Measurements from ENCODE around the gene THSD1.
"Not testable (repeated sequence)": the region's sequence is repeated elsewhere in the genome, so short reads cannot be mapped to it uniquely, and the experiment has no call there.

THSD1 gene

DNA sequence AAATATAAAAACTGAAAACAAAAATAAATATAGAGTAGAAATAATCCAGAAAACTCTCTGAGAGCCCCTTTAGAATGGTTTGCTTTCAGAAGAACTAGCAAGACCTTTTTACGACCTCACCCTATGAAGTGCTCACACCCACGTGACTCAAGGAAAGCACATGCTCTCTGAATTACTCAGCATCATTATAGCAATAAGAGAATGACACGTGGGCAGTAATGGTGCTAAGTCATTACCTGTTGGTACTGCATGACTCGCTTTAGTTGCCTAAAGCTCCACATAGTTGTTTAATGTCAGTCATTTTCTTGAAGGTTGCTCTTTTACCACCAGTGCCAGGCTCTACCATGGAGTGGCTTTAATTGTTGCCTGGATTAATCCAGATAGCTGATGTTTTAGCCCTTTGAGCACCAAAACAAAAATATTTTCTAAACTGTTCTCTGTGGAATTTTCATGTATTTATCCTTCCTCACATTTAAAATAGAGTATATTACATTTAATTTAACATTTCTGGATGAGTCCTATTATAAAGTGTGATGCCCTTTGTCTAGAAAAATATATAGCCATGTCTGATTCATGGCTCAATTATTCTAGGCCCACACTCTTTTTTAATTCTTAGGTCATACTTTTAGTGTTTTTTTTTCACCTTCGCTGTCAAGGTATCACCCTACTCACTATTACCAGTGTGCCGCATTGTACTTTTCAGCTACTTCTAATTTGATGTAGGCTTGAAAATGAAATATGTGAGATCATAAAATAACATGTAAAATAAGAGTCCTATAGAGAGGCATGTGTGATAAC is 56.8 kb downstream of the THSD1 start:
- POLR2A ChIA-PET (ENCODE audit: low non-redundant PET) = no interaction called here

DNA sequence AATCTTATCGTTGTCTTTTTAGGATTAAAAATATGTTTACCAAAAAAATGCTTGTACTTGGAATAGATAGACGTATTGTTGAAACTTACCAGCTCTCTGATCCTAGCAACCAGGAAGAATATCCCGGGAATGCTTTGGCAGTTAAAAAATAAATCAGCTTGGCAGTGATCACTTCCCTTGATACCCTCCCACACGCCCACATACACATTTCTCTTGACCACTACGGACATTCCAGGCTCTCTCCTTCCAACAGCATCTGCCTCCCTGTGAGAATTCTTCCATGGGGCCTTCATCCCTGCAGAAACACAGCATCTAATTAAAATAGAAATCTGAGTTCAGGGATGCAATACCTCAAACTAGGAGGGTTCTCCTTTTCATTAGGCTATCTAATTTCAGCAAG is 57.9 kb downstream of the THSD1 start:
- TF ChIP-seq CTCF (conservative IDR thresholded peaks at IDR 0.05; ENCODE audit: low read depth) = no peak
- peak; percentile 27 for DNase-seq (ENCODE audit: low spot score)
- POLR2A ChIA-PET (ENCODE audit: low non-redundant PET) = no interaction called here
- no peak overlapping the region for H3K27ac ChIP-seq
- CTCF ChIA-PET = interaction anchor here (0.5 to 1.0 kb wide), 2 partner anchors 103 to 347 kb away, joined by 3 to 6 read pairs; partner anchors contain the start of gene VPS36

More for the DNA sequence above, 56.8 kb downstream of the THSD1 start:
- DNase-seq (ENCODE audit: low spot score) = peak; percentile 91
- no peak for TF ChIP-seq CTCF (conservative IDR thresholded peaks at IDR 0.05; ENCODE audit: low read depth)
- peak overlapping the region; percentile 51; the same call in 1 of the 2 replicates for H3K27ac ChIP-seq
- CTCF ChIA-PET = interaction anchor here (0.7 kb wide), 1 partner anchor 101 kb away, joined by 4 read pairs; no protein-coding TSS in a partner anchor

- no peak for DNase-seq (ENCODE audit: low spot score)
- TF ChIP-seq CTCF (conservative IDR thresholded peaks at IDR 0.05; ENCODE audit: low read depth) = no peak
- ChIA-PET CTCF (no interaction called here), POLR2A (ENCODE audit: low non-redundant PET) (no interaction called here)
- H3K27ac ChIP-seq = no peak overlapping the region
Observed at GRCh38 chr13:52345631-52346251, 60.2 kb downstream of the THSD1 start.

GRCh38 chr13:52345048-52345447 is 60.9 kb downstream of the THSD1 start:
- peak; percentile 59 for DNase-seq (ENCODE audit: low spot score)
- TF ChIP-seq CTCF (conservative IDR thresholded peaks at IDR 0.05; ENCODE audit: low read depth) = no peak
- ChIA-PET POLR2A (ENCODE audit: low non-redundant PET) (no interaction called here), CTCF (no interaction called here)
- H3K27ac ChIP-seq = peak overlapping the region; percentile 91

- TF ChIP-seq CTCF (conservative IDR thresholded peaks at IDR 0.05; ENCODE audit: low read depth) = no peak
- no peak for DNase-seq (ENCODE audit: low spot score)
- peak overlapping the region; percentile 91 for H3K27ac ChIP-seq
- POLR2A ChIA-PET (ENCODE audit: low non-redundant PET) = no interaction called here
- CTCF ChIA-PET = interaction anchor here (1.6 kb wide), 1 partner anchor 107 kb away, joined by 6 read pairs; no protein-coding TSS in a partner anchor
Observed at GRCh38 chr13:52344108-52344507, 61.9 kb downstream of the THSD1 start.

GRCh38 chr13:52342203-52342602 is 63.8 kb downstream of the THSD1 start:
- H3K27ac ChIP-seq; DNase-seq (ENCODE audit: low spot score); CTCF ChIA-PET; POLR2A ChIA-PET (ENCODE audit: low non-redundant PET): not testable (repeated sequence)

DNA sequence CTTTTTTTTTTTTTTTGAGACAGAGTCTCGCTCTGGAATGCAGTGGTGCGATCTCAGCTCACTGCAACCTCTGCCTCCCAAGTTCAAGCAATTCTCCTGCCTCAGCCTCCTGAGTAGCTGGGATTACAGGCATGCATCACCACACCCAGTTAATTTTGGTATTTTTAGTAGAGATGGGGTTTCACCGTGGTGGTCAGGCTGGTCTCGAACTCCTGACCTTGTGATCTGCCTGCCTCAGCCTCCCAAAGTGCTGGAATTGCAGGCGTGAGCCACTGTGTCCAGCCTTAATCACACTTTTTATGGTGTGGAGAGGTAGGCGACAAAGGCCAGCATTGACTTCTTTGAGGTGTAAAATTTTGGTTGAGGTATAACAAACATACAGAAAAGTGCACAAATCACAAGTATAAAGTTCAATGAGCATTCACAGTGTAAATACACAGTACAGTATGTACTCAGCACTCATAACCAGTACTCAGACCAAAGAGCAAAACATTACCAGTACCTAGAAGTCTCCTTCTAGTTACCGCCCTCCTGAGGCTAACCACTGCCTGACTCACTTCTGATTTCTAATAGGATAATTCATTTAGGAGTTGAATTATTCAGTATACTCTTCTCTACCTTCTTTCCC is 68.0 kb downstream of the THSD1 start:
- POLR2A ChIA-PET (ENCODE audit: low non-redundant PET); CTCF ChIA-PET; DNase-seq (ENCODE audit: low spot score): not testable (repeated sequence)

GRCh38 chr13:52334107-52334506 is 71.9 kb downstream of the THSD1 start:
- POLR2A ChIA-PET (ENCODE audit: low non-redundant PET); CTCF ChIA-PET; H3K27ac ChIP-seq; DNase-seq (ENCODE audit: low spot score): not testable (repeated sequence)

More for the DNA sequence above, 68.0 kb downstream of the THSD1 start:
- H3K27ac ChIP-seq = not testable (repeated sequence)

DNA sequence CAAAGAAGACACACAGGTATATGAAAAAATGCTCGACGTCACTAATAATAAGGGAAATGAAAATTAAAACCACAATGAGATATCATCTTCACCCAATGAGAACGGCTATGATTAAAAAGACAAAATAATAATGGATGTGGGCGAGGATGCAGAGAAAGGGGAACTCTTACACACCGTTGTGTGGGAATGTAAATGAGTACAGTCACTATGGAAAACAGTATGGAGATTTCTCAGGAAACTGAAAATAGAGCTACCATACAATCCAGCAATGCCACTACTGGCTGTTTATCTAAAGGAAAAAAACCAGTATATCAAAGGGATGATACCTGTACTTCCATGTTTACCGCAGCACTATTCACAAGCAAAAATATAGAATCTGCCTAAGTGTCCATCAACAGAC is 74.1 kb downstream of the THSD1 start:
- H3K27ac ChIP-seq; POLR2A ChIA-PET (ENCODE audit: low non-redundant PET): not testable (repeated sequence)

More for the DNA sequence above, 74.1 kb downstream of the THSD1 start:
- DNase-seq (ENCODE audit: low spot score); CTCF ChIA-PET: not testable (repeated sequence)
